Stimulated activated CD8-positive, alpha-beta memory T cell treated with anti-CD3 and anti-CD28 coated beads, Interleukin-2, amount 100 ng/mL, for 48 hours (primary cell): Measurements from ENCODE around the gene KLK7.

ENCODE experiments used
- DNase-seq, 2 donors: peaks; one replicate each; pipeline ENCODE4 v3.0.0-alpha.2; 2020; ENCODE audit warnings: low read depth in 2 of 2

The KLK7 gene

GRCh38 chr19:50932018-50932689, 51.6 kb downstream of the KLK7 start:
- DNase-seq: no peak

DNA sequence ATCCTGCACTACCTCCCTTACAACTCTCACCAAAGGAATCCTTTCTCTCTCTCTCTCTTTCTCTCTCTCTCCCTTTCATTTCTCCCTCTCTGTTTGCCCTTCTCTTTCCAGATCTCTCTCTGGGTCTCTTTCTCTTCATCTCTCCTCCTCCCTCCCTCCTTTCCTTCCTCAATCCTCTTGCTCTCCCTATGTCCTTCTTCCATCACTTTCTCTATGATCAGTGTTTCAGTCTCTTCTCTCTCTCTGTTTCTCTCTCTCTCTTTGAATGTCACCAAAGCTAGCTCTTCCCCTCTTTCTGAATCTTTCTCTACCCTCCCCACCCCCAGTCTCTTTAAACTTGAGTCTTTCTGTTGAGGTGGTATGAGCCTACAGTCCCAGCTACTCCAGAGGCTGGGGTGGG, 52.7 kb downstream of the KLK7 start:
- DNase-seq: no peak

DNA sequence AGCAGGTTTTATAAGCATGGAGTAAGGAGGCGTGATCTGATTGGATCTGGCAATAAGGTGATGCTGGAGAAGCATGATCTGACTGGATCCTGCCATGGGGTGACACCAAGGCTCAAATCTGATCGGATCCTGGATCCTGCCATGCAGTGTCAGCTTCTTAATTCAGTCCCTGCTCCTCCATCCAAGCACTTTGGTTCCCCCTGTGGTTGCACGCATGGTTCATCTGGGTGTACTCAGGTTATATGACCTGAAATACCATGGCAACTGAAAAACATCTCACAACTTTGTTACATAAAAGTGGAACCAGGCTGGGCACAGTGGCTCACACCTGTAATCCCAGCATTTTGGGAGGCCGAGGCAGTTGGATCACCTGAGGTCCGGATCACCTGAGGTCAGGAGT, 54.9 kb downstream of the KLK7 start:
- no peak for DNase-seq
